ENCODE measurements around the gene AGBL1.

The AGBL1 gene

DNA sequence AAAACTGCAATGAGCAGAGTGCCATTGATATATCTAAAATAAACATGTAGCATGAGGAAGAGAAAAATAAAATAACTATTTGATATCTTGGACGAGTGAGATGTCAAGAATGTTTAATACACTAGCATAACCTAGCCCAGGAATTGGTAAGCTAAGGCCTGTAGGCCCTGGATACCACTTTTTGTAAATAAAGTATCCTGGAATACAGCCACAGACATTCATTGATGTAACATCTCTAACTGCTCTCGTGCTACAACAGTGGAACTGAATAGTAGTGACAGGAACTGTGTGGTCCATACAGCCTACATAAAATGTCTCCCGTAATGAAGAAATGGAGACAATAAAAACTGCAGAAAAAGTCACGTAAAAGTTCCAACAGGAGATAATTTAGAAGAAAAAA, 869.0 kb downstream of the AGBL1 start:
- DNase-seq (ENCODE audit: low read depth in 2 of 2), result no peak
- no peak overlapping the region for H3K4me3 ChIP-seq (replicated peaks in 1 of 2; ENCODE audit: low read depth in 2 of 2, low read length in 2 of 2)
- TF ChIP-seq, protein P1, sequence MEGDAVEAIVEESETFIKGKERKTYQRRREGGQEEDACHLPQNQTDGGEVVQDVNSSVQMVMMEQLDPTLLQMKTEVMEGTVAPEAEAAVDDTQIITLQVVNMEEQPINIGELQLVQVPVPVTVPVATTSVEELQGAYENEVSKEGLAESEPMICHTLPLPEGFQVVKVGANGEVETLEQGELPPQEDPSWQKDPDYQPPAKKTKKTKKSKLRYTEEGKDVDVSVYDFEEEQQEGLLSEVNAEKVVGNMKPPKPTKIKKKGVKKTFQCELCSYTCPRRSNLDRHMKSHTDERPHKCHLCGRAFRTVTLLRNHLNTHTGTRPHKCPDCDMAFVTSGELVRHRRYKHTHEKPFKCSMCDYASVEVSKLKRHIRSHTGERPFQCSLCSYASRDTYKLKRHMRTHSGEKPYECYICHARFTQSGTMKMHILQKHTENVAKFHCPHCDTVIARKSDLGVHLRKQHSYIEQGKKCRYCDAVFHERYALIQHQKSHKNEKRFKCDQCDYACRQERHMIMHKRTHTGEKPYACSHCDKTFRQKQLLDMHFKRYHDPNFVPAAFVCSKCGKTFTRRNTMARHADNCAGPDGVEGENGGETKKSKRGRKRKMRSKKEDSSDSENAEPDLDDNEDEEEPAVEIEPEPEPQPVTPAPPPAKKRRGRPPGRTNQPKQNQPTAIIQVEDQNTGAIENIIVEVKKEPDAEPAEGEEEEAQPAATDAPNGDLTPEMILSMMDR (IDR thresholded peaks at IDR 0.05; ENCODE audit: low read depth, low read length), result no peak

DNA sequence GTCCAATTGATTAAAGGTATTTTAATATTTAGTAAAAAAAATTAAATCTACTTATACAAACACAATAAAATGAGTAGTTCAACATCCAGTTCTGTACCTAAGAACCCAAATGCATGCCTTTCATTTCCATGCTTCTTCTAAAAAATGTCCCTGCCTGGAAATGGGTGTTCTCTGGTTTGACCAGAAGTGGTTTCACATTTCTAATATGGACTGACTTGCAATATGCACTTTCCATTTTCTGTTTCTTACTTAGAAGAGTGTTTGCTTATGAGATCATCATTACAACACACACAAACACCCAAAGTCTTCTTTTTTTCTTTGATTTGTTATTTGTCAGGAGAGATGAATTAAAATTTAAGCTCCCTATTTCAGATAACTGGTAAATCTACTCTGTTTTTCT, 879.6 kb downstream of the AGBL1 start:
- H3K4me3 ChIP-seq (replicated peaks in 1 of 2; ENCODE audit: low read depth in 2 of 2, low read length in 2 of 2), result no peak overlapping the region
- TF ChIP-seq, protein P1 (IDR thresholded peaks at IDR 0.05; ENCODE audit: low read depth, low read length), result no peak
- no peak for DNase-seq (ENCODE audit: low read depth in 2 of 2)

- TF ChIP-seq, protein P1 (IDR thresholded peaks at IDR 0.05; ENCODE audit: low read depth, low read length), result no peak
- DNase-seq (ENCODE audit: low read depth in 2 of 2), result no peak
- no peak overlapping the region for H3K4me3 ChIP-seq (replicated peaks in 1 of 2; ENCODE audit: low read depth in 2 of 2, low read length in 2 of 2)
Observed at GRCh38 chr15:86961669-86962068, 882.0 kb downstream of the AGBL1 start.

DNA sequence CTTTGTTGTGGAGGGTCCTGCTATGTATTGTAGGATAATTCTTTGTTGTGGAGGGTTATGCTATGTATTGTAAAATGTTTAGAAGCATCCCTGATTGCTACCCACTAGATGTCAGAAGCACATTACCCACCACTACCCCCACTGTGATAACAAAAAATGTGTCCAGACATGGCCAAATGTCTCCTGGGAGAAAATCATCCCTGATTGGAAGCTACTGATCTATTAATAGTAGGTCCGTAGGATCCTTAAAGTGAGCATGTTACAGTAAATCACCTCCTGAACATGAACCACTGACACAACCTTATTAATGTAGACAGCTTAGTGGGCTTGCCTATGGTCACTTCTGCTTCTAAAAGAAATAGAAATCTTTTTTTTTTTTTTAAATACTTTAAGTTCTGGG, 884.6 kb downstream of the AGBL1 start:
- no peak for DNase-seq (ENCODE audit: low read depth in 2 of 2)
- no peak overlapping the region for H3K4me3 ChIP-seq (replicated peaks in 1 of 2; ENCODE audit: low read depth in 2 of 2, low read length in 2 of 2)
- TF ChIP-seq, protein P1 (IDR thresholded peaks at IDR 0.05; ENCODE audit: low read depth, low read length), result no peak

- no peak for DNase-seq (ENCODE audit: low read depth in 2 of 2)
- no peak overlapping the region for H3K4me3 ChIP-seq (replicated peaks in 1 of 2; ENCODE audit: low read depth in 2 of 2, low read length in 2 of 2)
- TF ChIP-seq, protein P1 (IDR thresholded peaks at IDR 0.05; ENCODE audit: low read depth, low read length), result no peak
Observed at GRCh38 chr15:86968244-86968643, 888.6 kb downstream of the AGBL1 start.

GRCh38 chr15:86969364-86969763, 889.7 kb downstream of the AGBL1 start:
- no peak for DNase-seq (ENCODE audit: low read depth in 2 of 2)
- TF ChIP-seq, protein P1 (IDR thresholded peaks at IDR 0.05; ENCODE audit: low read depth, low read length), result no peak
- no peak overlapping the region for H3K4me3 ChIP-seq (replicated peaks in 1 of 2; ENCODE audit: low read depth in 2 of 2, low read length in 2 of 2)

DNA sequence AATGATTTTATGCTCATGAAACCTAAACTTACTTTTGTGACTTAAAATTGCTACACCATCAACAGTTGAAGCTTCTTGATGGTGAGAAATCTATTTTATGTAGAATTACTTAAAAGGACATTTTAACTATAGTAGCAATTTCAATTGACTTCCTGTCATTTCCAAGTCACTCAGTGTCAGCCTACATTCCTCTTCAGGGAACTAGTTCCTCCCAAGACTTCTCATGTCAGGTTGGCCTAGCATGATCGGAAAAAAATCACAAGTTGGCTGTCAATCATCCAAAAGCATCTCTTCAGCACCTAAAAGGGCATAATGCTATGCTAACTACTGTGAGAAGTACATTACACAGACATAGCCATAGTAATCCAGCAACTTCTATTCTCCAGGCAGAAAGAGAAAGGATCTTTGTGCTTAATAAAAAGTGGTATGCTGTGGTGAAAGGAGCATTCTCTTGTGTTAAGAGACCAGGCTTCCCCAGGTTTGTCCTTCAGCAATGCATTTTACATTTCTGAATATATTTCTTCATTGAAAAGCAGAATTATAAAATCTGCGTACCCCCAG, 893.7 kb downstream of the AGBL1 start:
- DNase-seq (ENCODE audit: low read depth in 2 of 2), result no peak
- no peak overlapping the region for H3K4me3 ChIP-seq (replicated peaks in 1 of 2; ENCODE audit: low read depth in 2 of 2, low read length in 2 of 2)
- TF ChIP-seq, protein P1 (IDR thresholded peaks at IDR 0.05; ENCODE audit: low read depth, low read length), result no peak
